Measurements from ENCODE around the gene TBX15. TPM values are rescaled to one million over a fixed set of nuclear protein-coding genes. Genes with fewer than 3 reads are reported as not detected.
A peak's percentile ranks its signal among the peaks of the same experiment; 100 is the strongest.

Gene TBX15
- polyA plus RNA-seq (ENCODE audit: insufficient read length): 60.9 TPM

DNA sequence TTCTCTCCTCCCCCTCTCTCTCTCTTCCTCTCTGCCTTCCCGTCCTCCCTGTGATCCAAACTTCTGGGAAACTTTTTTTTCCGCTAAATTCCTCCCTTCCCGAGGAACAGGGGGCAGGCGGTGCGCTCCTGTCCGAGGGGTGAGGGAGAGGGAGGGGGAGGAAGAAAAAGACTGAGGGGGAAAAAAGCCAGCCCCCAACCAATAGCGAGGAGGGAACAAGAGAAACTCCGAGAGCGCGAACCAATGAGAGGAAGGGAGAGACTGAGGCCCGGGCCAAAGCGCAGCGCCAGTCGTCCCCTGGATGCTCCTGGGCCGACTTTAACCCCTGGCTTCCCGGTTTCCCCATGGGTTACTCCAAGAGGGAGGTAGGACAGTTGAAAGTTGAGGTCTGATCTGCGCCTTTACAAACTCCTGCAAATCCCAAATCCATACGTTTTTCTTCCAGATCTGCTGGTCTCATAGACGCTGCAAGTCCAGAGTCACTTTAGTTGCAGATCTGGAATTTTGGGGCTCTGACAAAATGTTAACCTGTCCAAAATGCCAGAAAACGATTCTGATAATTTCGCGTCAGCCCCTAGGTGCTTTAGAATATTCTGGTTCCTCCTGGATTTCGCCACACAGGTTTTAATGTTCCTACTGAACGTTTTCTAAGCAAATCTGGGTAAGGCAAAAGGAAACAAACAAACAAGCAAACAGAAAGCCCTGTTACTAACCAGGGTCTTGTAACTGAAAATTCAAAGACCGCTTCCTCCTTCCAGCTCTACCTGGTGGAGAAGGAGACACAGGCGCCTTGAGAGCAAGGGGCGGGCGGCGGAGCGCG lies at the start of gene TBX15:
Gene TBX15, minus strand, starts transcription at position 158 of the 820 bp plus-strand sequence. CDS start 548 bp downstream, outside the sequence.
- DNase-seq (ENCODE audit: low read depth): peak; percentile 91

DNA sequence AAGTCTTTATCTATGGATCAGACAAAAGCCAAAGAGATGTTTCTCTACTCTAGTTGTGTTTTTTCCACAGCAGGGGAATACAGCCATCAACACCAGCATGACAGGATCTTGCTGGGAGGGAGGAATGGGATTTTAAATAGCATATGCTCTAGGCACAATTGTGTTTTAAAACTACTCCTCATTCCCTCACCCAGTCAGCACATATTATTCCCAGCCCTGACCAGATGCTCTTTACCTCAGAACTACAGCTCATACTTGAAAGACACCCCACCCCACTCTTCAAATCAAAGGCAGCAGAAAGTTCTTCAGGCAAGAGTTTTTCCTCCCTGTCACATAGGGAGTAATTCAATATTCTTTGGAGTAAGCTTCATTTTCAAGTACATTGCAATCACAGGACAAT lies 46.2 kb upstream of the TBX15 start:
- DNase-seq (ENCODE audit: low read depth): no peak

DNA sequence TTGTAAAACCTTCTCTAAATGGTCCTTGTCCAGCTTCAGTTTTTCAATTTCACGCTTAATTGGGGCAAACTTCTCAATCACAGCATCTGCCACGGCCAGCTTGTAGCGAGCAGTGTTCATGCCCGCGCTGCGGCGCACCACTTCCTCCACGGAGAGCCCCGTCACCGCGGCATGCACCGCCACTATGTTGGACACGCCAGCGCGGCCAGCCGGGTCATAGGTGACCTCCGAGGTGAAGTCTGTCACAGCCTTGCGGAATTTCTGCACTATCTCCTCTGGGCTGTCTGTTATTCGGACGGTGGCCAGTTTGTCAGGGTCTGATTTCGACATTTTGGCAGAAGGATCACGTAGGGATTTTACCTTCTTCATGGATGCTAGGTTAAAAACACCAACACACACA lies 44.8 kb upstream of the TBX15 start:
- no peak for DNase-seq (ENCODE audit: low read depth)

DNA sequence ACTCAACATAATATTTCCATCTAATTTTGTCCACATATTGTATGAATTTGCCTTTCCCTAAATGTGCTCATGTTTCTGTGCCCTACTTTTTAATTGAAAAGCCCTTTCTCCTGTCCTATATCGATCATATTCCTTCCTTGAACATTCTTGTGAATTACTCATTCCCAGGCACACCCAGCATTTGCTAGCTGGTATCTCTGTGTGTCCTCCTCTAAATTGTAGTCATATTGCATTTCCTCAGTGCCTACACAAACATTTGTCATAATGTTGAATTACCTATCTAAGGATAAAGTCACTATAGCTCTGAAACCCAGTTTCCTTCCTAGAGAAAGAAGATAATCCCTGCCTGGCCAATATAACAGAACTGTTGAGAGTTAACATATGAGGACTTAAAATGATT lies 39.6 kb upstream of the TBX15 start:
- no peak for DNase-seq (ENCODE audit: low read depth)

DNA sequence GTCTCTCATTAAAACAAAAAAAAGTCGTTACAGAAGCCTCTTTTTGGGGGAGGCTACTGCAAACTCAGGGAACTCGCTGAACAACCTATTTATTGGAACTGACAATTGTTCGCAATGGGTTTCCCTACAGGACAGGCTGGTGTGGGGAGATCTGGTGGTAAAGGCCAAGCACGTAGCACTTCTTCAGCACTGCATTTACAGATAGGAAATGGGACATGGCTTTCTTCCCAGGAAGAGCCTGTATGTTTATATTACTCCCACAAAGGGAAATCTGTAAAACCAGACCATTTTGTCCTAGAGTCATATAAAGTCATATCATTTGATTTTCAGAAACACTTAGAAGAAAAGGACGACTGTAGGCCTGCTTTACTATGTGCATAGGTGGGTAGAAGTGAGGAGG lies 38.8 kb upstream of the TBX15 start:
- DNase-seq (ENCODE audit: low read depth): no peak

DNA sequence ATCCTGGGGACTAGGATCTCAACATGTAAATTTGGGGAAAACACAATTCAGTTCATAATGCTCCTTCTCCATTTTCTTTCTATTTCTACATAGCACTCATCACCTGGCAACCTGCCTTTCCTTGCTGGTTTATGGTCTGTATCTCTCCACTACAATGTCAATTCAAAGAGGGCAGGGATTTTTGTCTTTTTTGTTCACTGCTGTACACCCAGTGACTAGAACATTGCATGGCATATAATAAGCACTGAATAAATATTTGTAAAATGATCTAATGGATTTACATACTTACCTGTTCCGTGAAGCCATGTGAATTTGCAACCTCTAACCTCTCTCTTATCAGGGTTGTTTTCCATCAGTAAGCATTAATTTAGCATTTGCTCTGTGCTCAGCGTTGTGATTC lies 27.4 kb upstream of the TBX15 start:
- DNase-seq (ENCODE audit: low read depth): no peak

DNA sequence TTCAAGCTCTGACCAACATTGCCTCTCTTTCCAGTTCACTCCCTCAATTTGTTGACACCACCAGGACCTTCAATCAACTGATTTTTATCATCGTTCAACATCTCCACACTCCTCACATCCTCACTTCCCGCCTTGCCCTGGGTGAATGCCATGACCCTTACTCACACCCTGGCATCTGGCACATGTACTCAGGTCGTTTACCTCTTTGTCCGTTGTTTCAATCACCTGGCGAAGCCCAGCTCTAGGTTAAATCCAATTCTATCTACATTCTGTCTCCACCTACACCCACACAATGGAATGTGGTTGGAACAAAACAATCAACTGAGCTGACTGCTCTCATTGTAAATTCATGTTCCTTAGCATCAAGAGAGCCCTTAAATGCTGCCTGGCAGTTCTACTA lies 24.2 kb upstream of the TBX15 start:
- DNase-seq (ENCODE audit: low read depth): no peak

- DNase-seq (ENCODE audit: low read depth): no peak
Observed at GRCh38 chr1:119011706-119012105, 23.6 kb upstream of the TBX15 start.

DNA sequence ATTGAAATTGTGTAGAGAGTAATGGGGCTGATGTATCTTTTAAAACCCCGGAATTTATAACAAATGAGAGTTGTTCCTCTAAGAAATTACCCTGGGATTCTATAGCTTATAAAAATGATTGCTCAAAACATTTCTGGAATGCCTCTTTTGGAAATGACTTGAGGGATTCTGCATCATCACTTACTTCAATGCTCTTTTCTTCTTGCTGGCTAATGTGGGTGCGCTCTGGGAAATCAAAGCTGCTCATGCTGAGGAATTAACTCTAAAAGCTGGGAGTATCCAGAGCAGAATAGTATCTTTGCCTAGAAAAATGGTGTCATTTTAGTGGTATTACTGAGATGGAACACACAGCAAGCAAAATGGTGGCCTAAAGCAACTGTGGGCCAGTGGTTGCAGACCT lies 23.0 kb upstream of the TBX15 start:
- DNase-seq (ENCODE audit: low read depth): no peak

- DNase-seq (ENCODE audit: low read depth): no peak
Observed at GRCh38 chr1:119010201-119010600, 22.1 kb upstream of the TBX15 start.

GRCh38 chr1:119009312-119009655 lies 21.1 kb upstream of the TBX15 start:
- DNase-seq (ENCODE audit: low read depth): no peak

- DNase-seq (ENCODE audit: low read depth): no peak
Observed at GRCh38 chr1:119008483-119009311, 20.6 kb upstream of the TBX15 start.

DNA sequence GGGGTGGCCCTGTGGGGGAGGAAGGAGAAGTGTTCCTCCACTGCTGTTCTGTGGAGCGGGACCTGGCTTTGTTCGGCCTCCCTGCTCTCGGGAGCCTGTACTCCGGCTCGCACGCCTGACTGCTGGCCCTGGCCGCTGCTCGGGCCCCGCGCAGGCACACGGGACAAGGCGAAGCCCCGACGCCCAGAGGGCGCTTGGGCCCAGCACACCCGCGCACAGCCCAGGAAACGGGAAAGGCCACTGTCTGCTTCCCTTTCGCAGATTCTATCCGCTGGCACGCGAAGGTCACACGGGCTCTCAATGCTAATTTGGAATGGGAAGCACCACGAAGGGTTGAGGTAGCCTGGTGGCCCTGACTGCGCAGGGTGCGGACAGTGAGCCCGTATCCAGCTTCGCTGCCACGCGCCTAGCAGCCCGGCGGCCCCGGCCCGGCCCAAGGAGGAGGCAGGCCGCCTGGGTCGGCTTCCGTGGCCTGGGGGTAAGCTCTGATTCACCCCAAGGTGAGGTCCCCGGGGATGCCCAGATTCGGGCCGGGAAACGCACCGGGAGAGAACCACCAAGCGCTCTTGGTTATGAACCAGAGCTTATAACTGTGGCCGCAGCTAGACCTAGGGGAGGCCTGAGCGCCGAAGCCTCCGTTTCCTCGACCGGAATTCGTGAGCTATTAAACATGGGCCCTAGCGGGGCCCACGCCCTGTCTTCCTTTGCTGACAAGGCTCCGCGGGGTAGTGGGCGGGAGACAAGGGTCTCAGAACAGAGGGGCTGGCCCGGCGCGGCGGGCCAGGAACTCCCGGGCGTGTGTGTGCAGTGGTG lies 19.7 kb upstream of the TBX15 start:
- DNase-seq (ENCODE audit: low read depth): no peak

- DNase-seq (ENCODE audit: low read depth): no peak
Observed at GRCh38 chr1:119007339-119007669, 19.2 kb upstream of the TBX15 start.

DNA sequence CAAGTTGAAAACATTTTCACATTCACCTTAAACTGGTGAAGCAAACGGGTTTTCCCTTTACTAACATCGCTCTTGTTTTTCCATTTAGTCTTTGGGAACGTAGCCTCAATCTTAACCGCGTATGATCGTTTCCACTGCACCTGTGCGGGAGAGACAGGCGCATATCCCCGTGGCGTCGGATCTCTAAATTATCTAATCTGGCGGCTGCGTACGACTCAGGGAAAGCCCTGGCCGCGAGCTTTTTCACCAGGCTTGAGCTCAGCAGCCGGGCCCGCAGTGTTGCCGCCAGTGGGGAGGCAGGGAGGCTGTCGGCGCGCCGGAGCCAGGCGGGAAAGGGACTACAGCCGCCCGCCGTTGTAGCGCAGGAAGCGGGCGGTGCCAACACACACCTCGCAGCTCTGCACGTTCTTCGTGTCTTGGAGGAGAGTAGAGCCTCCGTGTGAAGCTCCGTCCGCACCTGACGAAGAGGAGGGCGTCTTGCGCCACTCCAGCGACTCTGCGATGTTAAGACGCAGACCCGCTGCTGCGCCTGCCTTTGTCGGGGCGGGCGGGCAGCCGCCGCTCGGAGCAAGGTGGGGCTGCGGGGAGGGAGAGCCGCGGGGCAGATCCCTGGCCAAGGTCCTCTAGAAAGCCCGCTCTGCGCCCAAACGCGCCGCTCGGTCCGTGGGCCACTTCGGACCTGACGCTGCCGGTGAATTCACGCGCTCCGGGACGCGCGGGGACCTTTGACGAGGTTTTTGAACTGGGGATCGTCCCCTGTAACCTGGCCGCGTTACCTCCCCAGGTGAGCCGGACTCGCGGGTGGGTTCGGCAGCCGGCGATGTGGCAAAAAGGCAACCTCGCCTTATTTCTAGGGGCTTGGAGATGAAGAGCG lies 18.5 kb upstream of the TBX15 start:
- no peak for DNase-seq (ENCODE audit: low read depth)

GRCh38 chr1:119005724-119006405 lies 17.7 kb upstream of the TBX15 start:
- no peak for DNase-seq (ENCODE audit: low read depth)

DNA sequence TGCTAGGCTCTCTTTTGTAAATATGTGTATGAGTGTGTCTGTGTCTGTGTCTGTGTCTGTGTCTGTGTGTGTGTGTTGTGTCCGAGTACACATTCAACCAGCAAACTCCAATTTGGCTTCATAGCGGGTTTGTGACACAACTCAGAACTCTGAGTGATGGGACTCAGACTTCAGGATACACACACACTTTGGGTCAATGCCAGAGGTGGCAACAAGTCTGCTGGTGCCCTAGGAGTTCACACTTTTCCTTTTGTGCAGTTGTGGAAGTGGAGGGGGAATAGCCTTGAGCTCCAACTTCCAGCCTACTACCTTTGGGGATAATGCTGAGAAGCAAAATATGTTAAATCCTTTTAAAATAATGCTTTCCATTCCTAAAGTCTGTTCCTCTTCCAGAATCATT lies 16.6 kb upstream of the TBX15 start:
- DNase-seq (ENCODE audit: low read depth): no peak

- DNase-seq (ENCODE audit: low read depth): no peak
Observed at GRCh38 chr1:119004129-119004527, 16.0 kb upstream of the TBX15 start.

DNA sequence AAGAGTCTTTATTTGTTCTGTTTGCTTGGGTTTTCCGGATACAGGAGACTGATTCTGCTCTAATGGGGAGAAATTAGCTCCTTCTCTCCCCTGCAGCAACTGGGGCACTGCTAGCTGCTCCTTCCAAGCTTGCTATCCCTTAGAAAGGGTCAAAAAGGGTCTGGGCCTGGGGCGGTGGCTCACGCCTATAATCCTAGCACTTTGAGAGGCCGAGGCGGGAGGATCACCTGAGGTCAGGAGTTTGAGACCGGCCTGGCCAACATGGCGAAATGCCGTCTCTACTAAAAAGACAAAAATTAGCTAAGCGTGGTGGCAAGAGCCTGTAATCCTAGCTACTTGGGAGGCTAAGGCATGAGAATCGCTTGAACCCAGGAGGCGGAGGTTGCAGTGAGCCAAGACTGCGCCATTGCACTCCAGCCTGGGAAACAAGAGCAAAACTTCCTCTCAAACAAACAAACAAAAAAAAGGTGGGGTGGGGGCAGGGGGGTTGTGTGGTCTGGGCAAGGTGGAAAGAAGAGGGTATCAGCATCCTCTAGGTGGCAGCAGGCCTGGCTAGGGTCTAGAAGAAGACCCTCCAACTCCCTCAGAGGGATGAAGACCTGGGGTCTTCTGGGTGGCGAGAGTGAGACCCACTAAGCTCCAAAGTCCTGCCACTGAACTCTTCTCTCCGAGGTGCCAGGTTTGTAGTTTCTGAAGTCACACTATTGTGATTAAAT lies 15.4 kb upstream of the TBX15 start:
- no peak for DNase-seq (ENCODE audit: low read depth)

DNA sequence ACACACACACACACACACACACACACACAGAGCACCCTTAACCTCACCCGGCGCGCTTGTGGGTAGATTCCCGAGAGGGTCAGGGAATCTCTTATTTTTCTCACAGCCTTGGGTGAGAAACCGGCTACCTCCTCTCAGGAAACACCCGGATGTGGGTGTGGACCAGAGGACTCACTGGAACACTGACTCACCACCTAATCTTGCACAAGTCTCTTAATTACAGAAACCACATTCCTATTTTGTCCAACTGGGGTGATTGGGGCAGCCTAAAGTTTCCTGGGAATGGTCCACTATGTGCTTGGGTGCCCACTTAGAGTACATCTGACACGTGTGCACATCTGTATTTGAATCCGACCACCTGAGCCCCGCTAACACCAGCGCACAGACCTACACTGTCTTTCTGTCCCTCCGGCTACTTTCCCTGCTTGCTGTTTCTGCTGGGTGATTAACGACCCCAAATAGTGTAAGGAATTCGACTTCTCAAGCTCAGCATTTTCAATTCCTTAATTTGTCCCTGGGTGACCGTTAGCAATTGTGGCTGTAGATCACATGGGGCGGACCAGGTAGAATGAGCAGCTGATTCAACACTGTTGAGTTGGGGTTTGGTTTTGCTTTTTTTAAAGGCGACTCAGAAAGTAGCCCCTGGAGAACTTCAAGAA lies 14.0 kb upstream of the TBX15 start:
- DNase-seq (ENCODE audit: low read depth): no peak
